ENCODE results near the gene RNF166.

RNF166 gene

DNA sequence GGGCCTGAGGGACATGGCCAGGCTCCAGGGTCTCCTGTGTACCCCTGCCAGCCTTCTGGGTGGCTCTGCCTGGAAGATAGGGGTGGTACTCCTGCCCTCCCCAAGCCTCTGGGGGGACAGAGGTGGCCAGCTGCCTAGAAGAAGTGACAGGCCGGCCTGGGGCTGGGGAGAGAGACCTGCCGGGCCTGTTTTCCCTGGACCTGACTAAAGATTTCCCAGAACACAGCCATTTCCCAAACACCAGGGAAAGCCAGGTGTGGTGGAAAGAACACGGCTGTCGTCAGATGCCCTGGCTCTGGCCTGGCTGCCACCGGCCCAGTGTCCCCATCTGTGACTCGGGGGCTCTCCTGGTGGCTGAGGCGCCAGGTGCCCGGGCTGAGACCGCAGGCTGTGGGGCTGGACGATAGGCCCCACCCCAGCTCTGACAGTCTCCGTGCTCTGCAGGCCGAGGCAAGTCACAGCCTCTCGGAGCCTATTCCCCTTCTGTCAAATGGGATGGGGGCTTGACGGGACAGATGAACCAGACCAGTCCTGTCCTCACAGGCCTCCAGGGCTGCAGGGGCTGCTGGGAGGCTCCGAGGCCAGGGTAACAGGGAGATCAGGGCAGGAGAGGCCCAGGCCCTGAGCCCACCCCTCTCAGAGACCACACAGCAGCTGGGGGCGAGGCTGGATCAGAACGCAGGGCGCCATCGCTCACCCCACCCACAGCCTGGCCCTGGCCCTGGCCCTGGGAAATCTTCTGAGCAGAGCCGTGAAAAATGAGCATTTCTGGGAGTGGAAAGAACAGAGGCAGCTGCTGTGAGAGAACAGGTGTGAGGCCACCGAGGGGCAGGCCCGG, 33.1 kb upstream of the RNF166 start:
- DNase-seq, result no peak

DNA sequence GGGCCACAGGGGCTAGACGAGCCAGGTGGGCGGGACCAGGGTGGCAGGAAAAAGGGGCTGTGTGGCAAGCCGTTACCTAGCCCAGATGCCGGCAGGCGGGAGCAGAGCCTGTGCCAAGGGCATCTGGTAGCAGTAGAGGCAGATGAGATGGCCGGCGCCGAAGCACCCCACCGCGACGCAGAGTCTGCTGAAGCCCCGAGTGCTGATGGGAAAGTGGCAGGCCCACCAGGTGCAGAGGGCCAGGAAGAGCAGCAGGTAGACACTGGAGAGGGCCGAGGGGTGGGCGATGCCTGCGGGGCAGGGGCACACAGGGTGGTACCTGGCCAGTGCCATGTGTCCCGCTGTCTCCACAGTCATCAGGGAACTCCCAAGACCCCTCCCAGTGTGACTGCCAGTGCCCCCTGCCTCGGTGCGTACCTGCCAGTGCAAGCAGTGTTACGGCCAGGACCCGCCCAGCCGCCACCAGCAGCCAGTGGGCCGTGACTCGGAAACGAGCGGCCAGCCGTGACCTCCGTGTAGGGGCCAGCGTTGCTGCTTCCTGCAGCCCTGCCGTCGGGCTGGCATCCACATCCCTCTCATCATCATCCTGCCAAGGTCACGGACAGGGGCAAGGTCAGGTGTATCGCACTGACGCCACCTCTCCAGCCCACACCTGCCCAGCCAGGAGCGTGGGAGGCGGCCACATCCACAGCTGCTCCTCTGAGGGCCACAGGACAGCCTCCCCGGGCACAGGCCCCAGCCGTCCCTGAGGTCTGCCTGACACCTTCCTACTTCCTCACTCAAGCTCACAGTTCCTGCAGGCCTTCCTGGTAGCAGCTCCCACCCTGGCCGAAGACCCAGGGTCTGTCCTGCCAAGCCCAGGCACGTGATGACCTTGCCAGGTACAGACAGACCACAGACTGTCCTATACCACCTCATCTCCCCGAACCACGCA, 32.2 kb upstream of the RNF166 start:
- DNase-seq, result no peak

DNA sequence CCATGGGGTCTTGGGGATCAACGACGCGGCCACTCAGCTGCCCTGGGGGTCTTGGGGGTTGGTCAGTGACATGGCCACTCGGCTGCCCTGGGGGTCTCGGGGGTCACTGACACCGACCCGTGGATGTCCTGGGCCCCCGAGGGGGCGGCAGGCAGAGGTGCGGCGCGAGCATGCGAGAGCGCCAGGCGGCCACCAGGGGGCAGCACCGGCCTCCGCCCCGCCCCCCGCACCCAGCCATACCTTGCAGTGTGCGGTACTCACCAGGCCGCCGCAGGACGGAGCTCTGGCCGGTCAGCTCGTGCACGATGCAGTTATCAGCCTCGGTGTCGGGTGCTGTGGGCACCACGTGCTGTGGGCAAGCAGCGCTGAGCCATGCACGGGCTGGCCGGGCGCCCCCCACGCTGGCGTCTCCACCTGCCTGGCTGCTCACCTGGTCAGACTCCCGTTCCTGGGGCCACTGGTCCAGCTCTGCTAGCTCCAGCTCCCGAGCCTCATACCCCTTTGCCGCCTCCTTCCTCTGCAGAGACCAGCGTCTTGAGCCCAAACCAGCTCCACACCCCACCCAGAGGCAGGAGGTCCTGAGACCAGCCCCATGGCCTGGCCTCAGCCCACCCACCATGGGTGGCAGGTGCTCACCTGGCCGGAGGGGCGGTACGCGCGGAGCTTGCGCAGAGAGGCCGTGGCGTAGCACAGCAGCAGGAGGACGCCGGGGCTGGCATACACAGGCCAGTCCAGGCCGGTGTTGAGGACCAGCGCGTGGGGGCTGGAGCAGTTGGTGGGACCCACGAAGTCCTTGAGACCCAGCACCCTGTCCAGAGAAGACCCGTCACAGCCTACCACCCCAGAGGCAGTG, 31.3 kb upstream of the RNF166 start:
- DNase-seq, result peak; percentile 63 to 65

DNA sequence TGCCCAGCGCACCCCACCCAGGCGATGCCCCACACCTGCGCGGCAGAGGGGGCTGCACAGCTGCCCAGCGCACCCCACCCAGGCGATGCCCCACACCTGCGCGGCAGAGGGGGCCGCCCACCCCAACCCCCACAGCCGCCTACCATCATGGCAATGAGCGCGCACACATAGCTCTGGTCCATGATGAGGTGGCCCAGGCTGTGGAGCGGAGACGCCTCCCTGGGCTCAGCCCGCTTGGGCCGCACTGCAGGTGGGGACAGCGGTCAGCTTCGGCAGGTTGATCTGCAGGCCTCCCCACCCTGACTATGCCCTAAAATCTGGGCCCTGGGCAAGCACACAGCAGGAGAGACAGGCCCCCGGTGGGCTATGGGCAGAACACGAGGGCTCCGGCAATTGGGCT, 30.3 kb upstream of the RNF166 start:
- no peak for DNase-seq

DNA sequence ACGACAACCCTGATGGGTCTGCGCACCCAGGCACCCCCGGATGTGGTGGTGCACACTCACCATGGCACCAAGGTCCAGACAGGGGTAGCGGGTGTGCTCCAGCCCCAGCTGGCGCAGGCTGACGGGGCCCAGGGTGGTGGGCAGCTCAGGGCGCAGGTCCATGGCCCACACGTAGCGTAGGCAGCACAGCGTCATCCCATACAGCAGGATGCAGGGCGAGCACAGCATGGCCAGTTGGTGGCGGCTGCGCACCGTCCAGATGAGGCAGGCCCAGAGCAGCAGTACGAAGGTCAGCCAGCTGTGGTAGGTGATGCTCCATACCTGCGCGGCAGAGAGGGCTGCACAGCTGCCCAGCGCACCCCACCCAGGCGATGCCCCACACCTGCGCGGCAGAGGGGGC, 29.9 kb upstream of the RNF166 start:
- no peak for DNase-seq

DNA sequence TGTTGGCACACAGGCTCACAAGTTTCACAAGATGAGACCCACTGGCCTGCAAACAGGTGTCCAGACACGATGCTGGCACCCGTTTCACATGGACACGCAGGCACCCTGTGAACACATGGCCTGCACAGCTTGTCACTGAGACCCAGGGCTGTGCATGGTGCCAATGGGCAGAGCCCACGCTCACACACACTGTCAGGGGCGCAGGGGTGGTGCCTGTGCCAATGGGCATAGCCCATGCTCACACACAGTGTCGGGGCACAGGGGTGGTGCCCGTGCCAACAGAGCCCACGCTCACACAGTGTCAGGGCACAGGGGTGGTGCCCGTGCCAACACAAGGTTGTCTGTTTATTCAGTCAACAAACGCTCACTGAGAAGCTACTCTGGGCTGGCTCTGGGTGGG, 29.4 kb upstream of the RNF166 start:
- no peak for DNase-seq

DNA sequence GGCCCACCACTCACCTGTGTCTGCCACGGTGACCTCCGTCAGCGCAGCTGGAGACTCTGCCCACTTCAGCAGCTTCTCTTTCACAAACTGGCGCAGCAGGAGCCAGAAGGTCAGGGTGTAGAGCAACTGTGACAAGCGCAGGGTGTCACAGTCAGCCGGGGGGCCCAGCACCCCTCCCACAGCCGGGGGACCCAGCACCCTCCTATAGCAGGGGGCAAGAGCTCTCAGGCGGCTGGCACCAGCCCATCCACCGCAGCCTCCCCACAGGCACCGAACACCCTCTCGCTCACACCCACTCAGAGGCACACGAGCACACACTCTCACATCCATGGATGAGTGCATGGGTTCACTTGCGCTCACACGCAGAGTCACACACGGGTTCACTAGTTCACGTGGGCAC, 28.9 kb upstream of the RNF166 start:
- DNase-seq, result no peak

DNA sequence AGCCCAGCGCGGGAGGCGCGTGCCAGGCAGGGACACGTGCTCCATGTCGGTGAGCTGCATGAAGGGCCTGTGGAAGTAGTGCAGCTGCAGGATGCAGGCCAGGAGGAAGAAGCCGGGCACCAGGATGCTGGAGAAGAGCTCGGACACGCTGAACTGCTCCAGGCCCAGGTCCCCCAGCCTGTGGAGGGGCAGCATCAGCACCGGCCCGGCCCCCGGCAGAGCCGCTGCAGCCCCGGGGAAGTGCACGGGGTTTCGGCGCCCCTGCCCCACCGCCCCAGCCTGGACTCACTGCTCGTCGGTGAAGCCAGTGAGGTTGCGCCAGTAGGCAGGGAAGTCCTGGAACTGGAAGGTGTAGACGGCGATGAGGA, 28.1 kb upstream of the RNF166 start:
- DNase-seq, result no peak

DNA sequence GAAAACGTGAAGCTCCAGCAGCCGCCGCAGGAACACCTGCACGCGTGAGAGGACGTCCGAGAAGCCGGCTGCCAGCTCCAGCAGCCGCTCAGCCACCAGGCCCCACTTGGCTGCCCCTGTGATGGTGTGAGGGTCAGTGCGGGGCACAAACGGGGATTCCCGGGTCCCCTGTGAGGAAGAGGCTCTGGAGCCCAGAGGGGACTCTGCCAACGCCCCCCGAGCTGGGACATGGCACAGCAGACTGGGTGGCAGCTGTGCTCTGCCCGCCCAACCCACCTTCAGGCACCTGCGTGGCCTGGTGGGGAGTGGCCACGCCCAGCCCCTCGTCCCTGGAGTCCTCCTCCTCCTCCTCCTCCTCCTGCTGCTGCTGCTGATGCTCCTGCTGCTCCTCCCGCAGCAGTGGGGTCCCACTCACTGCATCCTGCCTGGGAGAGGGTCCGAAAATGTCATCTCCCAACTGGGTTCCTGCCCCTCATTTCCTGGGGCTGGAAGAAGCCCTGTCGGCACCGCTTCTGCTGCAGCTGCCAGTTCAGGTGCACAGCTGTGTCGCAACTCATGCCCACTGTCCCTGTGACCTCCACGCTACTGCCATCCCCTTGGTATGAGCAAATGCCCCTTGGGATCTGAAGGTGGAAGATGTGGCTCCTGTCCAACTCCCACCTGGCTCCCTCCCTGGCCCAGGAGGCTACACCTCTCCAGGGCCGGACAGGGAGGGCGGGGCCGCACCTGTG, 27.6 kb upstream of the RNF166 start:
- no peak for DNase-seq

DNA sequence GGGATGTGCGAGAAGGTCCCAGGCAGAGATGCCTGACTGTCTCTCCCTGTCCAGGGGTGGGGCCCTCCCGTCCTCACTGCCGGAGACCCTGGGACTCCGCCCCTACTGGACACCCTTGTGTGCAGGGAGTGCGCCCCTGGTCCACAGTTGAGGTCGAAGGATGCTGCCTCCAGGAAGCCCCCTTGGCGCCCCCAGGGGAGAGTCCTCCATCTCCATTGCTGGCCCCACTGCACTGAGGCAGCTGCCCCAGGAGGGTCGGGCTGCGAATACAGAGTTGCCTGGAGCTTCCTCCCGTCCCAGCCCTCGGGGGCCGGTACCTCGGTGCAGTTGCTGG, 26.7 kb upstream of the RNF166 start:
- no peak for DNase-seq

DNA sequence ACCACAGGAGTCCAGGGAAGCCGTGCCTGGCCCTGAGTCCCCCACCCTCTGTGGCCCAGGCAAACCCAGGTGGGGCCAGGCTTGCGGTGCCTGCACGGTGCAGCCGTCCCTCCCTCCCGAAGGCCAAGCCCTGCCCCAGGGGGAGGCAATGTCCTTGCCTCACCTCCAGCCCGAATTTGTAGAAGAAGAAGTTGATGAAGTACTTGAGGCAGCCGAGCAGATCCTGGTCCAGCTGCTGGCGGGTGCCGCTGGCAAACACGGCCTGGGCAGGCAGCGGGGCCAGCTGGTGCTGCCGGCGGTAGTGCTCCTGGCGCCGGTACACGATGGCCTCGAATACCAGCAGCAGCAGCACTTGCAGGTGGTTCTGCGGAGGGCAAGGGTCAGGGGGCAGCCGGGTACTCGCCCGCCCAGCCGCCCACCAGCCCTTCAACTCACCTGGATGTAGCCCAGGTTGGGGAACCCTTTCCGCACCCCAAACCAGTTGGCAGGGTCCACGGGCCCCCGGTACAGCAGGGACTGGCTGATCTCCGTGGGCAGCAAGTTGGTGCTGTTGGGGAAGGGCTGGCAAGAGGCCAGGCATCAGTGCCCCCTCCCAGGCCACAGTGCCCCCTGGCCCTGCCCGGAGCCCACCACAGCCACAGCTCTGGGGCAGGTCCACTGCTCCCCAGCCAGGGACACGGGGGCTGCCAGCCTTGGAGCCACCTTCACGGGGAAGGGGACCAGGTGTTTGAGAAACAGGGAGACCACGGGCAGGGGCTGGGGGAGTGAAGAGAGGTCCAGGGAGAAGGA, 26.2 kb upstream of the RNF166 start:
- DNase-seq, result no peak

DNA sequence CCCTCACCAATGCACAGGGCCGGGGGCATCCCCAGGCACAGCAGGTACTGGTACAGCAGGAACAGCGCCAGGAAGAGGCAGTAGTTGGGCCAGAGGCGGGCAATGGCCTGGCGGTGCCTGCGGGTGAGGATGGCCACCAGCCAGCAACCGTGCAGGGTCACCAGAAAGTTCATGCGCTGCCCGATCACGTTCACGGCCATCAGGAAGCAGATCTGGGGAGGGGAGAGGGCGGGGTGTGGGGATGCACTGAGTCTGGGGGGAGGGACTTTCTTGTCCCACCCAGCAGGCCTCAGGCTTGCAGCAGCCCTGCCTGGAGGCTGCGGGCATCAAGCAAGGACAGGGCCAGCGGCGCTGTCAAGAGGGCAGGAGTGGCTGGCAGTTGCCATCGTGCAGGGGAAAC, 25.5 kb upstream of the RNF166 start:
- no peak for DNase-seq

DNA sequence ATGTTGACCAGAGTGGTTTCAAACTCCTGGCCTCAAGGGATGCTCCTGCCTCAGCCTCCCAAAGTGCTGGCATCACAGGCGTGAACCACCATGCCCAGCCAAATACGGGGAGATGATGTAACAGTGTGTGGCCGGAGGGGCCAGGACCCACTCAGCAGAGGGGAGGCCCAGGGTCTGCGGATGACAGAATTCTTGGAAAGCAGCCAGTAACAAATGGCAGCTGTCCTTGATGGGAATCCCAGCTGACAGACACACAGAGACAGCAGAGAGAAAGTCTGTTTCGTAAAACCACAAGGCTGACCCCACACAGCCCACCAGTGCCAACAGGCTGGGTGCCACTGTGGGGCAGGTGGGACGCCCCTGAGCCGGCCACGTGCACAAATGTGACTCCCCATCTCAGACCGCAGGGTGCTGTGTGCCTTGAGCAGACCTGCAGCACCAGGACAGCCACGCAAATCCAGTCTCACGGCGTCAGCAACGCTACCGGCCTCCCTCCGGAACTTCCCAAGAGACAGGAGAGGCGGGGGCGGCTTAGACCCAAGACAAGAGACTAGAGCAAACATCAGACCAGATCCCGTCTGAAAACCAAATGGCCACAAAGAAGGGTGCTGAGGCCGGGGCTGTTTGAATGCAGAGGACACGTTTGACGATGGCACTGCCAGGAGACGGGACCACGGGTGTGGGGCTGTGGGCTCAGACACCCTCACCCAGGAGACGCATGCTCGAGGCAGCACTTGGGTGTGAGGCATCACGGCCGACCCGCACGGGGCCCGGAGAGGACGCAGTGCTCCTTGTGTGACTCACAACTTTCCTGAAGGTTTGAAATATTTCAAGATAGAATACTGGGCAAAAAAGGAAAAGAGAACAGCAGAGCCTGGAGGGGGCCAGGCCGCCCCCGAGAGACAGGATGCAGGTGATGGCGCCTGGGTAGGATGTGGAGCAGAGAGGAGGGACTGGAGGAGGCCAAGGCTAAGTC, 24.7 kb upstream of the RNF166 start:
- DNase-seq, result no peak

DNA sequence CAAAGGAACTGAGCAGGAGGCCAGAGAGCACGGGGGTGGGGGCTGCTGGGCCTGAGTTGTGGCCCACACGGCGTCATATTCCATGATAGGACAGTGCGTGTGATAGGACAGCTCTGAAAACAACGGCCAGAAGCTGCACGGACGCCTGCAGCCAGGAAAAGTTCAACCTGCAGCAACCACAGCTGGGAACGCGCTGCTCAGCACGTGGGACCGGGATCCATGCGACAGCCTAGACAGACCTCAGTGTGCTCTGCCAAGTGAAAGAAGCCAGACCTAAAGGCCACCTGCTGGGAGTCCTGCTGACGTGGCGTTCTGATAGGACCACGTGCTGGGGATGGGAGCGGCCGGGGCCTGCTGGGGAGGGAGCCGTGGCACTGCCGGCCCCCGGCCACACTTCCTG, 21.7 kb upstream of the RNF166 start:
- no peak for DNase-seq

DNA sequence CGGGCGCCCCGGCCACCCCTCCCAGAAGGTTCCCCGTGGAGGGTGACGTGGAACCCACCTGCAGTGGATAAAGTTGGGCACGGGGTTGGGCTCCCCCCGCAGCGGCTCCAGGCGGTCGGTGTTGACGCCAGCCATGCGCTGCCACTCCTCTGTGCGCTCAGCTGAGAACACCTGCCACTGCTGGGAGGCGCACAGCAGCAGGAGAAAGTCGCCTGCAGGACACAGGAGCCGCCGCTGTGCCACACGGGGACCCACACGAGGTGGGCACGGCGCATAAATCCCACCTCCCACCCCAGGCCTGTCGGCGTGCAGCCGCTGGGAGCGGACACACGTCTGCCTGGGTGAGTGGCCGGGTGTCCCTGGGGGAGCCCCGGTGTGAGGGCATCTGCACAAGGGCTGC, 20.8 kb upstream of the RNF166 start:
- no peak for DNase-seq

DNA sequence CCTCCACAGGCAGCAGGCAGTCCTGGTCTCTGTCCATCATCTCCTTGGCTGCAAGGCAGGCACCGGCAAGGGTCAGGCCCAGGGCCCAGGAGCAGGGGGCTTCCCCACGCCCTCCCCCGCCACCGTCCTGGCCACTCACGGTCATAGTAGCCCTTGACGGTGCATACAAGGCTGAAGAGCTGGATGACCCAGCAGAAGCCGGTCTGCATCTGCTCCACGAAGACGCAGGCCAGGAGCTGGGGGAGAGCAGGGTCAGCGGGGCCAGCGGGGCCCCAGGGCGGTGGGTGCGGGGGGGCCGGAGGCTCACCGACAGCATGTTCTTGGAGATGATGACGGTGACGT, 20.2 kb upstream of the RNF166 start:
- DNase-seq, result no peak

DNA sequence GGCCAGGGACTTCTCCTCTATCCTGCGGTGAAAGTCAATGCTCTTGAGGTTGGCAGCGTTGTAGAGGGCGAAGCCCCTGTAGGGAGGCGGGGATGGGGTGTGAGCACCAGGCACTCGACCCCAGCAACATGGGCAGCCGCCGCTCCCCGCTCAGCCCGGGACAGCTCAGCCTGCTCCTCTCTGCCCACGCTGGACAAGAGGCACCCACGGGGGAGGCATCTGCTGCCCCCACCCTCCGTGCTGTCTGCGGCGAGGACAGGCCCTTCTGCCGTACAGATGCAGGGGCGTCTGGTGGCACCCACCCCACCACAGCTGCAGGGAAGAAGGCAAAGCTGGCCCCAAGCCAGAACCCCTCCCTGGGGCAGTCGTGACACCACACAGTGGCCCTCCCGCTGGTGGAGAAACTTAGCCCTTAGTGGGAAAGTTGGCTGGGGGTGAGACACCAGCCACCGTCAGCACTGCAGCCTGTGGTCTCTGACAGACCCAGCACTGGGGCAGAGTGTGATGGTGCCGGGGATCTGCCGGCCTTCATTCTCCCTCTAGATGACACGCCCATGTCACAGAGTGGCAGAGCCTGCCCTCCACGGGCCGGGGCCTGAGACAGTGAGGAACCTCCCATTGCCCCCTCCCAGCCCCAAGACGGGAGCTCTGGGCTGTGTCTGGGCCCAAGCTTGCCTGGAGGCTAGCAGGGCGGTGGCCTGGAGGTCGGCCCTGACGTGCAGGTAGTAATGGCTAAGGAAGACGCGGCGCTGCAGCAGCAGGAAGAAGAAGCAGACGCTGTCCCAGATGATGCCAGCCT, 19.6 kb upstream of the RNF166 start:
- DNase-seq, result no peak

DNA sequence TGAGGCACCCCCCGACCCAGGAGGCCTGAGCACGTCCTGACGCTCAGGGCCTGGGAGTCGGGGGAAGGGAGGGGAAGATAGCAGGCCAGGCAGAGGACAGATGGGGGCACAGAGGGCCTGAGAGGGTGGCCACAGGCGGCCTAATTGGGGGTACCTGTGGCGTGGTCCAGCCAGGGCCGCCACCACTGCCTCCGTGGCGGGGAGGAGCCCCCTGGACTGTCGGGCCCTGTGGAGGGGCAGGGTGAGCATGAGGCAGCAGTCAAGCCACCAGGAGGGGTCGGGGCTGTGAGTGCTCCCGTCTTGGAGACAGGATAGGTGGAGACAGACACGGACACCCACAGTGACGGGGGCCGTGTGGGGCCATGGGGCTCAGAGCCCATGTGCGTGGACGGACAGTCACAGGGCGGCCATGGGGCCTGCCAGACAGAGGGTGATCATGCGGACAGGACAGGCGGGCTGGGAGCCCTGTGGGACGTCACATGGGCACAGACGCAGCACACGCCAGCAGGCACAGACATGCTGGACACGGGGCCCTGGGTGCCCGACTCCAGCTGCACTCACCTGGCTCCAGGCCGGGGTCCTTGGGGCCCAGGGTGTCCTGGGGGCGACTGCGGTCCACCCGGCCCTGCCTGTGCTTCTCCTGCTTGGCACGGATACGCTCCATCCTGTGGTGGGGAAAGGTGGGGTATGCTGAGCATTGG, 18.8 kb upstream of the RNF166 start:
- no peak for DNase-seq

DNA sequence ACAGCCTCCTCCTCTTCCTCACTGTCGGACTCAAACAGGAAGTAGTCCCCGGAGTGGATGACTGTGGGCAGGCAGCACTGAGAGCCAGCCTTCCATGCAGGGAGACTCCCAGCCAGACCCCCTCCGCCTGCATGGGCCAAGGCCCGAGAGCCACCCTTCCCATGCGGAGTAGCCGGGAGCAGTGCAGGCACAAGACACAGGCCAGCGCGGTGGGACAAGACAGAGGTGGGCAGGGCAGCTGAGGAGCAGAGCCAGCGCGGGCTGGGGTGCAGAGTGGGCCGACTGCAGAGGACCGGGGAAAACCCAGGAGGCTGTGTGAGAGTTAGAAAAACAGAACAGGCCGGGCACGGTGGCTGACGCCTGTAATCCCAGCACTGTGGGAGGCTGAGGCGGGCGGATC, 17.7 kb upstream of the RNF166 start:
- DNase-seq, result no peak
